ENCODE data around the gene MRPL17.

- TF ChIP-seq TAF1 (IDR thresholded peaks at IDR 0.05; ENCODE audit: low read depth, low read length), result no peak
- TF ChIP-seq POLR2AphosphoS5 (IDR thresholded peaks at IDR 0.05; ENCODE audit: low read depth, low read length), result no peak
- TF ChIP-seq POLR2A (IDR thresholded peaks at IDR 0.05; ENCODE audit: low read depth, low read length), result no peak
These were observed 19.2 kb downstream of the MRPL17 start for GRCh38 chr11:6663794-6664469.
